ENCODE results near the gene PRKAR1B. TPM values are rescaled to one million over a fixed set of nuclear protein-coding genes. Genes with fewer than 3 reads are reported as not detected.
"Not testable (repeated sequence)": the region's sequence is repeated elsewhere in the genome, so short reads cannot be mapped to it uniquely, and the experiment has no call there.

PRKAR1B gene
- polyA plus RNA-seq, 5 donors: 28.8 to 46.7 (median 34.7) TPM

- DNase-seq: no peak
Observed at GRCh38 chr7:650339-651031, 76.6 kb downstream of the PRKAR1B start.

- DNase-seq: no peak
Observed at GRCh38 chr7:646951-647350, 80.1 kb downstream of the PRKAR1B start.

DNA sequence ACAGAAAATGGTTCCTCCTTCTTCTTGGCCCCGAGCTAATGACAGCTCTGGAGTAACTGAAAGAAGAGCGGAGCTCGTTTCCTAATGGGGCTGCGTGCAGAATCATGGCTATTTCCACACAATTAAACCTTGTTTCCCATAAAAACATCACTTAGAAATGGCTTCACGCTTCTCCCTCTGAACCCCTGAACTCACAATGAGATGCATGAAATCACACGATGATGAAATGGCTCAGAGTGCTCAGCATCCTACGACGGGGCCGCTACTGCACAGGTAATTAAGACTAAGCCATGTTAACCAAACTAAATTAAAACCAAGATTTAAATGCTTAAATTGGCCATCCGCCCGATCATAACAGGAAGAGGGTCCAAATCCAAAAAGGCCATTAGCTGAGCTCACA, 80.6 kb downstream of the PRKAR1B start:
- no peak for DNase-seq

GRCh38 chr7:645606-646005, 81.5 kb downstream of the PRKAR1B start:
- DNase-seq: no peak

- no peak for DNase-seq
Observed at GRCh38 chr7:644381-645305, 82.4 kb downstream of the PRKAR1B start.

DNA sequence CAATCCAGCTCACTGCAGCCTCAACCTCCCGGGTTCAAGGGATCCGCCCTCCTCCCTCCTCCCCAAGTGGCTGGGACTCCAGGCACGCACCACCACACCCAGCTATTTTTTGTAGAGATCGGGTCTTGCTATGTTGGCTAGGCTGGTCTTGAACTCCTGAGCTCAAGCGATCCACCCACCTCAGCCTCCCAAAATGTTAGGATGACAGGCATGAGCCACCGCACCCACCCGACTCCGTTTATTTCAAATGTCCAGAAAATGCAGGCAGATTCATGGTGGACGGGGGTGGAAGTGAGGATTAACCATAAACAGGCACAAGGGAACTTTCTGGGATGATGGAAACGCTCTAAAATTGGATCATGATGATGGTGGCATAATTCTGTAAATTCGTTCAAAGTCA, 85.1 kb downstream of the PRKAR1B start:
- DNase-seq: no peak

- no peak for DNase-seq
Observed at GRCh38 chr7:641269-641671, 85.8 kb downstream of the PRKAR1B start.

DNA sequence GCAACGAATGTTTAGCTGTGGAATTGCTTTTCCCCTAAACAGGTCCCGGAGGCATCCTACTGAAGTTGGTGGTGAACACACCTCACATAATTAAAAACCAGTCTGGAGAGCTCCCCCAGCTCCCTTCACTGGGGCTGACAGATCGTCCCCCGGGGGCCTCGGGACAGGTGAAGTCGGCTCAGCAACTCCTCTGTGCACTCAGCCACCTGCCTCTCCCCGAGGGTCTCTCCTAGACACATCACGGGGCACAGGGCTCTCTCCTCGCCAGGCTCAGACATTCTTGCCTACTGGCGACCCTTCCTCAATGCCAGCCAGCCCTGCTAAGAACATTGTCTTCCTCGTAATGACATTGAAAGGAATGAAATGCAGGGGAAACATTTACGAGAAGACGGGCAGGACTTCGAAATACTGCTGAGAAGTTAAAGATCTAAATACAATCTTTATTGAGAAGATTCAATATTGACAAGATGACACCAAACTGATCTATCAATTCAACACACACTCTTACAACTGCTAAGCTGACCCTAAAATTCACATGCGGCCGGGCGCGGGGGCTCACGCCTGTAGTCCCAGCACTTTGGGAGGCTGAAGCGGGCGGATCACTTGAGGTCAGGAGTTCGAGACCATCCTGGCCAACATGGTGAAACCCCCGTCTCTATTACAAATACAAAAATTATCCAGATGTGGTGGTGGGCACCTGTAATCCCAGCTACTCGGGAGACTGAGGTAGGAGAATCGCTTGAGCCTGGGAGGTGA, 88.6 kb downstream of the PRKAR1B start:
- no peak for DNase-seq

- no peak for DNase-seq
Observed at GRCh38 chr7:637826-638225, 89.3 kb downstream of the PRKAR1B start.

DNA sequence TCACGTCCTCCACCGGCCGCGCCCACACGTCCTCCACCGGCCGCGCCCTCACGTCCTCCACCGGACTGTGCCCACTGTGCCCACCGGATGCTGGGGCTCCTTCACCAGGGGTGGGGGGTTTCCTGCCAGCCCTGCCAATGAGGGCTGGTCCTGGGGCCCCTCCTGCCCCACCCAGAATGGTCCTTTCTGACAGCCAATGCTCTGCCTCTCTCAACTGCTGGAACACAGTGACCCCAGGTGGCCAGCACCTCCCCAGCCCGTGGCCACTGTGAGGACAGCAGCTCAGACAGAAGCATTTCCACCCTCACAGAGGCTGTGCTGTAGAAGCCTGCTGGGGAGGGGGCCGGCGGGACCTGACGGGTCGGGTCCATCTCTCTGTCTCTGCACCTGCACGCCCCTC, 90.7 kb downstream of the PRKAR1B start:
- no peak for DNase-seq

- not testable (repeated sequence) for DNase-seq
Observed at GRCh38 chr7:635687-636382, 91.2 kb downstream of the PRKAR1B start.

- no peak for DNase-seq
Observed at GRCh38 chr7:635227-635626, 91.9 kb downstream of the PRKAR1B start.

DNA sequence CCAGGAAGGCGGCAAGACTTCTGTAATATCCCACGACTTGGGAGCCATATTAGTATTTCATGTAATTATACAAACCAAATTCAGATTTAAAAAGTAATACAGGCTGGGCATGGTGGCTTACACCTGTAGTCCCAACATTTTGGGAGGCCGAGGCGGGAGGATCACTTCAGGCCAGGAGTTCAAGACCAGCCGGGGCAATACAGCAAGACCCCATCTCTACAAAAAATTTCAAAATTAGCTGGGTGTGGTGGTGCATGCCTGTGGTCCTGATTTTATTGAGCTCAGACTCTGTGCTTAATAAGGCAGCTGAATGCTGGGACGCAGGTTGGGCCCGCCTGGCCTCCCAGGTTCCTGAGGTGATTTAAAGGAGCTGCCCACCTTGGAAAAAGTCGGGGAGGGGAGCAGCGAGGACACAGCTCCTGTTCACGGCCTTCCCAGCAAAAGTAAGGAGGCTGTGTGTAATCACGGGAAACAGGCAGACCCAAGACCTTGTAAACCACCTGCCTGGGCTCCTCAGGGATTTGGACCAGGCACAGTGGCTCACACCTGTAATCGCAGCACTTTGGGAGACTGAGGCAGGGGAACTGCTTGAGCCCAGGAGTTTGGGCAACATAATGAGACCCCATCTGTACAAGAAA, 93.6 kb downstream of the PRKAR1B start:
- no peak for DNase-seq

DNA sequence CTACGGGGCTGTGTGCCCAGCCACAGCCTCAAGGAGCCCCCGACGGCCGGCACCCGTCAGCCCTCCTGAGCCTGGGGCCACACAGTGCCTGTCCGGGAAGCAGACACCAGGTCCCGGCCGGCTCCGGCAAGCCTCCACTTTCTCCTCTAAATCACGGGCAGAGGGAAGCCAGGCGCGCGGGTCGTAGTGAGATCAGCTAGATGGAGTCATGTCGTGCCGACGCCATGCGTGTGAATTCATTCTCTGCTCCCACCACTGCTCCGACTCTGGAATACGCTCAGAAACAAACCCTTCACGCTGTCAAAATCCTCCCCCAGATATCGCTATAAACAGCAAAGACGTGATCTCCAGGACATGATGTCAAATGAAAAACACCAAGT, 94.3 kb downstream of the PRKAR1B start:
- DNase-seq: no peak

DNA sequence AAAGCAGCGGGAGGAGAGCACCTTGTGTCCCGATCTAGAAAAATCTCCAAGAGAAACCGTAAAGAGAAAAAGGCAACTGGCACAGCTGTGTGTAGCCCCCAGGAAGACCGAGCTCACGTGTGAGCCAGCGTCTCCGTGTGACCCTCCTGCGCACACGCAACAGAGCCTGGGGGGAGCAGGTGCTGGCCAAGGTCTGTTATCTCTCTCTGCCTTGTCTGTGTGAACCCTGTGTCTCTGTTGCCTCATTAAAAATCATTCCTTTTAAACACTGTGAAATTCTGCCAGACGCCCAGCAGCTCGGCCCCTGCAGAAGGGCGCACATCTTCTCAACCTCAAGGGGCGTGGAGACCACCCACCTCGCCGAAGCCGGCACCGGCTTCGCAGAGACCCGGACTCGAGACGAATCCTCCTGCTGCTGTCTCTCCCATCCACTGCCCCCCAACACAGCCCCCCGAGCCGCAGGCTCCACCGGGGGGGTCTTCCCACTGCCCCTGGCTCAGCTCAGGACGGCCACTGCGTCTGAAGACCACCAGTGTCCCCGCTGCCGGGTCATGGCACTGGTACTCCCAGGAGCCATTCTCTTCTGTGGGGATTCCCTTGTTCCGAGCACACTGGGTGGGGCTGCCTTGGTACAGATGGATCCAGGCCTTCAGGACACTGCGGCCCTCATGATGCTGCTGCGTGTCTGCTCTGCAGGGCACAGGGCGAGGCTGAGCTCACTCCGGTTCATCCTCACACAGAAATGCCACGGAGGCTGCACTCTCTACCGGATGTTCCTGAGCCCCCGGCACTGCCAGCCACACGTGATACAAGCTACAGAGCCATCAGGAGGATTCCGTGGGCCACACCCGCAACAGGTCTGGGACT, 94.9 kb downstream of the PRKAR1B start:
- DNase-seq: no peak

- no peak for DNase-seq
Observed at GRCh38 chr7:631291-631711, 95.8 kb downstream of the PRKAR1B start.

- no peak for DNase-seq
Observed at GRCh38 chr7:630539-630938, 96.5 kb downstream of the PRKAR1B start.

DNA sequence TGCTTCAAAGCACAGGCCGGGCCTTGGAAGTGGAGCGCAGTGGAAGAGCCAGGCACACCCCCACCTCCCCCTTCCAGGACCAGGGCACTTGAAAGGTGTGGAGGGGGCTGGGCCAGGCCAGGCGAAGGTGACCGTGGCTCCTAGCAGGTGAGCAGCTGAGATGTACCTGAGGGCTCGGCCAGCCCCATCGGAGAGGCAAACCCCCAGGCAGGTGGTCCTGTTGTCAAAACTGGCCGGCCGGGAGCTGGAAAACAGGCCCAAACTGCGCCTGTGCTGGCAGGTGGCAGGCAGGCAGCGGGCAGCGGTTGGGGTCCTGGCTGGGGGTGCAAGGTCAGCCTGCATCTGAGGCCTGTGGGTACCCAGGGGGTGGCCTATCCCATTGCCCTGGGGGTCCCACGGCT, 97.0 kb downstream of the PRKAR1B start:
- no peak for DNase-seq

- DNase-seq: no peak
Observed at GRCh38 chr7:628826-629225, 98.3 kb downstream of the PRKAR1B start.

- no peak for DNase-seq
Observed at GRCh38 chr7:628402-628763, 98.7 kb downstream of the PRKAR1B start.
